Measurements from ENCODE around the gene NPC1L1.

- TF ChIP-seq POLR2A (IDR thresholded peaks at IDR 0.05) = no peak
- no peak for TF ChIP-seq CTCF (IDR thresholded peaks at IDR 0.05)
These were observed 55.1 kb downstream of the NPC1L1 start for GRCh38 chr7:44486001-44486400.
